Neural cell (in vitro differentiated cells): ENCODE measurements around the gene REL. TPM values are rescaled to one million over a fixed set of nuclear protein-coding genes. Genes with fewer than 3 reads are reported as not detected.

Experiments
- H2AFZ ChIP-seq: fragments of 200-600, 300-800 bp; sonication (generic), shearing (Covaris generic); 2 replicates; pipeline ENCODE4 v1.6.0; 2014; ENCODE audit warnings: low read depth, mild to moderate bottlenecking, antibody characterized with exemption, low read length, moderate library complexity
- H3F3A ChIP-seq: fragments of 200-600 bp; shearing (Covaris generic); 2 replicates; pipeline ENCODE4 v1.6.1; 2016; ENCODE audit warnings: mild to moderate bottlenecking, moderate library complexity, mixed read lengths, antibody characterized with exemption, low read length; ENCODE audit not compliant: insufficient read depth, poor library complexity, severe bottlenecking
- H3K27ac ChIP-seq: fragments of 200-600, 300-800 bp; sonication (generic), shearing (Covaris generic); 2 replicates; pipeline ENCODE4 v1.5.1; 2014; ENCODE audit warnings: mild to moderate bottlenecking, low read length, moderate library complexity
- H3K27me3 ChIP-seq: fragments of 300-800, 200-600 bp; sonication (generic), shearing (Covaris generic); 2 replicates; pipeline ENCODE4 v1.6.0; 2014; ENCODE audit warnings: mild to moderate bottlenecking, low read depth, low read length, moderate library complexity; ENCODE audit not compliant: insufficient read depth
- H3K36me3 ChIP-seq: fragments of 300-800, 200-600 bp; sonication (generic), shearing (Covaris generic); 2 replicates; pipeline ENCODE4 v1.5.1; 2014; ENCODE audit warnings: mild to moderate bottlenecking, antibody characterized with exemption, low read length, moderate library complexity; ENCODE audit not compliant: insufficient read depth
- H3K4me2 ChIP-seq: fragments of 300-800, 200-600 bp; sonication (generic), shearing (Covaris generic); 2 replicates; pipeline ENCODE4 v1.6.0; 2014; ENCODE audit warnings: mild to moderate bottlenecking, low read length
- H3K4me3 ChIP-seq: fragments of 300-800, 200-600 bp; sonication (generic), shearing (Covaris generic); 2 replicates; pipeline ENCODE4 v1.5.1; 2014; ENCODE audit warnings: mild to moderate bottlenecking, low read length, moderate library complexity
- H3K79me2 ChIP-seq: fragments of 200-600 bp; shearing (Covaris generic); replicated peaks from 2 replicates; pipeline ENCODE4 v1.6.0; 2014; ENCODE audit warnings: mild to moderate bottlenecking, low read length, moderate library complexity; ENCODE audit not compliant: insufficient read depth
- H3K9ac ChIP-seq: fragments of 300-800, 200-600 bp; sonication (generic), shearing (Covaris generic); 2 replicates; pipeline ENCODE4 v1.6.1; 2016; ENCODE audit warnings: mild to moderate bottlenecking, low read length, mixed read lengths
- H3K9me2 ChIP-seq: fragments of 200-600 bp; shearing (Covaris generic); 2 replicates; pipeline ENCODE4 v1.6.1; 2016; ENCODE audit warnings: mild to moderate bottlenecking, low read length, mixed read lengths; ENCODE audit not compliant: insufficient read depth
- H3K9me3 ChIP-seq: fragments of 200-600, 300-800 bp; sonication (generic), shearing (Covaris generic); 2 replicates; pipeline ENCODE4 v1.6.1; 2016; ENCODE audit warnings: mild to moderate bottlenecking, mixed run types, low read length, moderate library complexity, mixed read lengths
- H4K20me1 ChIP-seq: fragments of 200-600 bp; shearing (Covaris generic); 2 replicates; pipeline ENCODE4 v1.6.1; 2016; ENCODE audit warnings: mild to moderate bottlenecking, mixed run types; ENCODE audit not compliant: insufficient read depth
- EP300 ChIP-seq: fragments of 450-650 bp; conservative IDR thresholded peaks from 2 replicates; pipeline ENCODE4 v1.6.1; 2014; ENCODE audit warnings: antibody characterized with exemption, mild to moderate bottlenecking, moderate library complexity; ENCODE audit not compliant: poor library complexity, severe bottlenecking
- EZH2 ChIP-seq: fragments of 200-600, 300-800 bp; shearing (Covaris generic), sonication (generic); IDR thresholded peaks from 2 replicates; pipeline ENCODE4 v1.6.1; 2014; ENCODE audit warnings: antibody characterized with exemption, low read length, borderline replicate concordance, mild to moderate bottlenecking; ENCODE audit not compliant: insufficient read depth, poor library complexity, severe bottlenecking
- MXI1 ChIP-seq: fragments of 450-650 bp; conservative IDR thresholded peaks from 2 replicates; pipeline ENCODE4 v1.6.1; 2014; ENCODE audit warnings: antibody characterized with exemption, mild to moderate bottlenecking; ENCODE audit not compliant: poor library complexity, severe bottlenecking
- POLR2AphosphoS5 ChIP-seq: IDR thresholded peaks from 2 replicates; pipeline ENCODE4 v1.6.1; 2012
- RAD21 ChIP-seq: fragments of 450-650 bp; conservative IDR thresholded peaks from 2 replicates; pipeline ENCODE4 v1.6.1; 2014; ENCODE audit warnings: antibody characterized with exemption, mild to moderate bottlenecking, moderate library complexity
- SMC3 ChIP-seq: fragments of 450-650 bp; conservative IDR thresholded peaks from 2 replicates; pipeline ENCODE4 v1.6.1; 2014; ENCODE audit warnings: antibody characterized with exemption, mild to moderate bottlenecking, moderate library complexity; ENCODE audit not compliant: poor library complexity
- TAF1 ChIP-seq: IDR thresholded peaks from 2 replicates; pipeline ENCODE4 v1.6.1; 2012; ENCODE audit warnings: low read depth
- polyA plus RNA-seq: library from polyadenylated mRNA; depleted of rRNA; stranded (reverse); fragments of >200 nt; gene quantifications from 2 replicates; pipeline ENCODE4 v1.2.3, GENCODE V29; 2014
- TF ChIP-seq, protein P1 (sequence below): fragments of 450-650 bp; IDR thresholded peaks from 2 replicates; pipeline ENCODE4 v1.5.1; 2014; ENCODE audit warnings: antibody characterized with exemption, mild to moderate bottlenecking, moderate library complexity; ENCODE audit not compliant: poor library complexity, severe bottlenecking
- TF ChIP-seq, protein P2 (sequence below): IDR thresholded peaks from 2 replicates; pipeline ENCODE4 v1.6.1; 2012; ENCODE audit warnings: borderline replicate concordance

The REL gene
- polyA plus RNA-seq, 1 donor from 2014 or later, result 1.9 TPM

DNA sequence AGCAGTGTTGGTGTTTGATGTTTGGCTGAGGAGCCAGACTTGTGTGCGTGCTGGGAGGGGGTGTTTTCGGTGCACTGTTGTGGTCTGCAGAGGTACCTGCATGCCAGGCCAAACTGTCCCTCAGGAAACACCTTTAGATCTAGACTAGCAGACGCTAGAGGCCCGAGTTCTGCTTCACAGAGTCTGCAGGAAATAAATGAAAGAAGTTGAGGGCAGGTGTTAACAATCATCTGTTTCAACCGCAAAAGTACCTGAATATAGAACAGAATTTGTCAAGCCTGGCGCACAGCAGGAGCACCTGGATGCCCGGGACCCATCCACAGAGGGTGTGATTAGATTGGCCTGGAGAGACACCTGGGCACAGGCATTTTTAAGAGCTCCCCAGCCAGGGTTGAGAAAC lies 40.5 kb upstream of the REL start:
- Histone ChIP-seq H4K20me1 (no peaks in the 10 kb centered on the region), H3K27ac (no peak overlapping the region), H3K9me2 (no peaks in the 10 kb centered on the region), H3K9me3 (no peaks in the 10 kb centered on the region), H3F3A (no peaks in the 10 kb centered on the region), H3K4me3 (no peak overlapping the region), H3K27me3 (no peaks in the 10 kb centered on the region), H2AFZ (no peak overlapping the region), H3K36me3 (no peaks in the 10 kb centered on the region), H3K9ac (no peak overlapping the region), H3K79me2 (no peaks in the 10 kb centered on the region), H3K4me2 (no peak overlapping the region)
- TF ChIP-seq, protein P1, sequence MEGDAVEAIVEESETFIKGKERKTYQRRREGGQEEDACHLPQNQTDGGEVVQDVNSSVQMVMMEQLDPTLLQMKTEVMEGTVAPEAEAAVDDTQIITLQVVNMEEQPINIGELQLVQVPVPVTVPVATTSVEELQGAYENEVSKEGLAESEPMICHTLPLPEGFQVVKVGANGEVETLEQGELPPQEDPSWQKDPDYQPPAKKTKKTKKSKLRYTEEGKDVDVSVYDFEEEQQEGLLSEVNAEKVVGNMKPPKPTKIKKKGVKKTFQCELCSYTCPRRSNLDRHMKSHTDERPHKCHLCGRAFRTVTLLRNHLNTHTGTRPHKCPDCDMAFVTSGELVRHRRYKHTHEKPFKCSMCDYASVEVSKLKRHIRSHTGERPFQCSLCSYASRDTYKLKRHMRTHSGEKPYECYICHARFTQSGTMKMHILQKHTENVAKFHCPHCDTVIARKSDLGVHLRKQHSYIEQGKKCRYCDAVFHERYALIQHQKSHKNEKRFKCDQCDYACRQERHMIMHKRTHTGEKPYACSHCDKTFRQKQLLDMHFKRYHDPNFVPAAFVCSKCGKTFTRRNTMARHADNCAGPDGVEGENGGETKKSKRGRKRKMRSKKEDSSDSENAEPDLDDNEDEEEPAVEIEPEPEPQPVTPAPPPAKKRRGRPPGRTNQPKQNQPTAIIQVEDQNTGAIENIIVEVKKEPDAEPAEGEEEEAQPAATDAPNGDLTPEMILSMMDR, result no peak
- TF ChIP-seq POLR2AphosphoS5 (no peak), RAD21 (no peak)
- TF ChIP-seq, protein P2, sequence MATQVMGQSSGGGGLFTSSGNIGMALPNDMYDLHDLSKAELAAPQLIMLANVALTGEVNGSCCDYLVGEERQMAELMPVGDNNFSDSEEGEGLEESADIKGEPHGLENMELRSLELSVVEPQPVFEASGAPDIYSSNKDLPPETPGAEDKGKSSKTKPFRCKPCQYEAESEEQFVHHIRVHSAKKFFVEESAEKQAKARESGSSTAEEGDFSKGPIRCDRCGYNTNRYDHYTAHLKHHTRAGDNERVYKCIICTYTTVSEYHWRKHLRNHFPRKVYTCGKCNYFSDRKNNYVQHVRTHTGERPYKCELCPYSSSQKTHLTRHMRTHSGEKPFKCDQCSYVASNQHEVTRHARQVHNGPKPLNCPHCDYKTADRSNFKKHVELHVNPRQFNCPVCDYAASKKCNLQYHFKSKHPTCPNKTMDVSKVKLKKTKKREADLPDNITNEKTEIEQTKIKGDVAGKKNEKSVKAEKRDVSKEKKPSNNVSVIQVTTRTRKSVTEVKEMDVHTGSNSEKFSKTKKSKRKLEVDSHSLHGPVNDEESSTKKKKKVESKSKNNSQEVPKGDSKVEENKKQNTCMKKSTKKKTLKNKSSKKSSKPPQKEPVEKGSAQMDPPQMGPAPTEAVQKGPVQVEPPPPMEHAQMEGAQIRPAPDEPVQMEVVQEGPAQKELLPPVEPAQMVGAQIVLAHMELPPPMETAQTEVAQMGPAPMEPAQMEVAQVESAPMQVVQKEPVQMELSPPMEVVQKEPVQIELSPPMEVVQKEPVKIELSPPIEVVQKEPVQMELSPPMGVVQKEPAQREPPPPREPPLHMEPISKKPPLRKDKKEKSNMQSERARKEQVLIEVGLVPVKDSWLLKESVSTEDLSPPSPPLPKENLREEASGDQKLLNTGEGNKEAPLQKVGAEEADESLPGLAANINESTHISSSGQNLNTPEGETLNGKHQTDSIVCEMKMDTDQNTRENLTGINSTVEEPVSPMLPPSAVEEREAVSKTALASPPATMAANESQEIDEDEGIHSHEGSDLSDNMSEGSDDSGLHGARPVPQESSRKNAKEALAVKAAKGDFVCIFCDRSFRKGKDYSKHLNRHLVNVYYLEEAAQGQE, result no peak

DNA sequence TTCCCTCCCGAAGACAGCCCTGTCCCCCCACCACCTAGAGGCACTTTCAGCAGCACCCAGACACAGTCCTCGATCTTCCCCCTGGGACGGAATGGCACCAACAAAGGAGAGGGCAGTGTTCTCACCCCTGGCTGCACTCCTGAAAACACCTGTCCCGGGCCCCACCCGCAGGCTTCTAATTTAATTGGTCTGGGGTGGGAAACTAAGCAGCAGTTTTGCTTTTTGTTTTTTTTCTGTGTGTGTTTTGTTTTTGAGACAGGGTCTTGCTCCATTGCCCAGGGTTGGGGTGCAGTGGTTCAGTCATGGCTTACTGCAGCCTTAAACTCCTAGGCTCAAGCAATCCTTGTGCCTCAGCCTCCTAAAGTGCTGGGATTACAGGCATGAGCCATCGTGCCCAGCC lies 38.4 kb upstream of the REL start:
- H3K36me3 ChIP-seq, result no peaks in the 10 kb centered on the region
- H3K9ac ChIP-seq, result no peak overlapping the region
- H3K79me2 ChIP-seq, result no peaks in the 10 kb centered on the region
- H3K27me3 ChIP-seq, result no peaks in the 10 kb centered on the region
- H3K4me2 ChIP-seq, result no peak overlapping the region
- no peaks in the 10 kb centered on the region for H3F3A ChIP-seq
- no peaks in the 10 kb centered on the region for H3K9me3 ChIP-seq
- TF ChIP-seq SMC3 (no peak), TAF1 (no peak), EZH2 (no peak), EP300 (no peak), MXI1 (no peak), POLR2AphosphoS5 (no peak), RAD21 (no peak)
- TF ChIP-seq, protein P1, result no peak
- TF ChIP-seq, protein P2, result no peak
- no peaks in the 10 kb centered on the region for H4K20me1 ChIP-seq
- H3K9me2 ChIP-seq, result no peaks in the 10 kb centered on the region
- no peak overlapping the region for H2AFZ ChIP-seq
- no peak overlapping the region for H3K27ac ChIP-seq
- no peak overlapping the region for H3K4me3 ChIP-seq
